Gastroesophageal sphincter (tissue), 4 donors: ENCODE data around the gene BOLA1. TPM values are rescaled to one million over a fixed set of nuclear protein-coding genes. Genes with fewer than 3 reads are reported as not detected.
A peak's percentile ranks its signal among the peaks of the same experiment; 100 is the strongest.

Experiments used
- ATAC-seq: fragments of 150-250 bp; one replicate; pipeline ENCODE4 v1.9.1; 2016; ENCODE audit warnings: mild to moderate bottlenecking, moderate library complexity
- H3K27ac ChIP-seq, 4 donors: fragments of 200-600 bp; sonication (generic) in 3 of 4; 1 replicate in 3 of 4; 2 replicates in 1 of 4; pipeline ENCODE4 v1.5.1; 2016 to 2019
- H3K27me3 ChIP-seq: fragments of 200-600 bp; sonication (generic); one replicate; pipeline ENCODE4 v1.5.1; 2019
- H3K36me3 ChIP-seq, 2 donors: fragments of 200-600 bp; sonication (generic); one replicate each; pipeline ENCODE4 v1.5.1; 2019; ENCODE audit warnings: control low read depth in 1 of 2
- H3K4me1 ChIP-seq, 3 donors: fragments of 200-600 bp; sonication (generic); 1 replicate in 2 of 3; 2 replicates in 1 of 3; pipeline ENCODE4 v1.5.1; 2016 to 2019; ENCODE audit warnings: control low read depth in 2 of 3
- H3K4me3 ChIP-seq, 2 donors: fragments of 200-600 bp; sonication (generic); one replicate each; pipeline ENCODE4 v1.5.1; 2019; ENCODE audit warnings: mild to moderate bottlenecking in 1 of 2, moderate library complexity in 1 of 2
- H3K9me3 ChIP-seq, 3 donors: fragments of 200-600 bp; sonication (generic); one replicate each; pipeline ENCODE4 v1.5.1; 2017 to 2019; ENCODE audit warnings: control low read depth in 2 of 3
- EP300 ChIP-seq: sonication (generic); formaldehyde crosslinking; IDR thresholded peaks from one replicate; pipeline ENCODE4 v1.6.1; 2017; ENCODE audit warnings: antibody characterized with exemption, mild to moderate bottlenecking
- POLR2A ChIP-seq, 2 donors: fragments of 450-650 bp; IDR thresholded peaks; one replicate each; pipeline ENCODE4 v1.6.1; 2017; ENCODE audit warnings: antibody characterized with exemption in 2 of 2, mild to moderate bottlenecking in 2 of 2, moderate library complexity in 1 of 2
- POLR2AphosphoS5 ChIP-seq: sonication (generic); formaldehyde crosslinking; IDR thresholded peaks from one replicate; pipeline ENCODE4 v1.6.1; 2017; ENCODE audit warnings: antibody characterized with exemption
- WGBS, 2 donors: methylation state at CpG; one replicate each; pipeline ENCODE4 v1.1.5; 2018; ENCODE audit warnings: low coverage in 1 of 2; 5-methylcytosine and 5-hydroxymethylcytosine counted together
- total RNA-seq, 4 donors: library from RNA; depleted of rRNA; stranded (reverse); fragments of >200 nt; gene quantifications; one replicate each; pipeline ENCODE4 v1.1.0, GENCODE V29; 2016
- TF ChIP-seq, protein P1 (sequence below), 4 experiments: fragments of 200-600 bp in 2 of 4; fragments of 450-650 bp in 2 of 4; sonication (generic) in 1 of 4; IDR thresholded peaks; one replicate each; pipeline ENCODE4 v1.5.1; 2017 to 2019; ENCODE audit warnings: antibody characterized with exemption in 4 of 4, mild to moderate bottlenecking in 2 of 4, moderate library complexity in 2 of 4

BOLA1 gene
- total RNA-seq, 4 donors from 2014 or later: 23.9 to 46.2 (median 30.5) TPM

DNA sequence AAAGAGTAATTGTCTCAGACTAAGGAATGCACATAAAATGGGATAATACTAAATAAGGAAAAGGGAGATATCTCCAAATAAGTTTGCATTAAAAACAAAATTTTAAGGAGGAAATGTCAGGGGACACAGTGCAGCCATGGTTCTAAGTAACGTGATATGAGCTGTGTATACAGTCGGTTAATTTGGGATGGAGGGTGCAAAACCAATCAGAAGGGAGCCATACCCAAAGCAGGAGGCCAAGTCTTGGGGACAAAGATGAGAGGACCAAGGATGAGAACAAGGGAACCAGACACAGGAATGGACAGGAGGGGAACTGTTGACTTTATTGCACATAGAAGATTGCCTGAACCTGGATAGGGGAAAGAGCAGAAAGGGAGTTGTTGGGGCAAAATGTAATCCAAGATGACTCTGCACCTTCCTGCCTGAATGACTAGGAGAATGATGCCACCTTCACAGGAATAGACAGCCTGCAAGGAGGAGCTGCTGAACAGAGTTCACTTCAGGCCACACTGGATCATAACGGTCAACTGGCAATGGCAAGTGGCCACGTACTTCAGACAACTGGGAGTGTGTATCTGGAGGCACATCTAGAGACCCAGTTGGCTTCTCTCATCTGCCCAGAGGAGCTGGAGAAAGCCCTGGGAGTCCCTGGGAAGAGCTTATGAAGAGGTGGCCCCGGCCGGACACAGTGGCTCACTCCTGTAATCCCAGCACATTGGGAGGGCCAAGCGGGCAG is 22.0 kb upstream of the BOLA1 start:
- Histone ChIP-seq H3K36me3 (no peaks in the 10 kb centered on the region), H3K27me3 (no peaks in the 10 kb centered on the region), H3K27ac (no peak overlapping the region), H3K4me3 (no peak overlapping the region), H3K9me3 (no peaks in the 10 kb centered on the region), H3K4me1 (no peaks in the 10 kb centered on the region)
- ATAC-seq: no peak
- 84 to 93% methylated on average over 3 to 5 of the region's 7 CpGs for WGBS, 2 donors
- TF ChIP-seq, protein P1, sequence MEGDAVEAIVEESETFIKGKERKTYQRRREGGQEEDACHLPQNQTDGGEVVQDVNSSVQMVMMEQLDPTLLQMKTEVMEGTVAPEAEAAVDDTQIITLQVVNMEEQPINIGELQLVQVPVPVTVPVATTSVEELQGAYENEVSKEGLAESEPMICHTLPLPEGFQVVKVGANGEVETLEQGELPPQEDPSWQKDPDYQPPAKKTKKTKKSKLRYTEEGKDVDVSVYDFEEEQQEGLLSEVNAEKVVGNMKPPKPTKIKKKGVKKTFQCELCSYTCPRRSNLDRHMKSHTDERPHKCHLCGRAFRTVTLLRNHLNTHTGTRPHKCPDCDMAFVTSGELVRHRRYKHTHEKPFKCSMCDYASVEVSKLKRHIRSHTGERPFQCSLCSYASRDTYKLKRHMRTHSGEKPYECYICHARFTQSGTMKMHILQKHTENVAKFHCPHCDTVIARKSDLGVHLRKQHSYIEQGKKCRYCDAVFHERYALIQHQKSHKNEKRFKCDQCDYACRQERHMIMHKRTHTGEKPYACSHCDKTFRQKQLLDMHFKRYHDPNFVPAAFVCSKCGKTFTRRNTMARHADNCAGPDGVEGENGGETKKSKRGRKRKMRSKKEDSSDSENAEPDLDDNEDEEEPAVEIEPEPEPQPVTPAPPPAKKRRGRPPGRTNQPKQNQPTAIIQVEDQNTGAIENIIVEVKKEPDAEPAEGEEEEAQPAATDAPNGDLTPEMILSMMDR (IDR thresholded peaks at IDR 0.05): no peak
- TF ChIP-seq POLR2A (IDR thresholded peaks at IDR 0.05) (no peak), EP300 (no peak), POLR2AphosphoS5 (no peak)

GRCh38 chr1:149879556-149879955 is 19.8 kb upstream of the BOLA1 start:
- Histone ChIP-seq H3K27me3 (no peaks in the 10 kb centered on the region), H3K27ac (no peak overlapping the region), H3K9me3 (no peaks in the 10 kb centered on the region), H3K4me3 (no peak overlapping the region), H3K4me1 (peaks cover under 1 to 19% (median 1%) of the 10 kb centered on the region in 3 donors), H3K36me3 (no peaks in the 10 kb centered on the region)
- WGBS, 2 donors: 100% methylated on average over 1 of the region's 1 CpG; no CpG with 5 or more reads in 1 of the 2 donors
- TF ChIP-seq POLR2A (IDR thresholded peaks at IDR 0.05) (no peak), POLR2AphosphoS5 (no peak), EP300 (no peak)
- TF ChIP-seq, protein P1 (IDR thresholded peaks at IDR 0.05): no peak
- ATAC-seq: no peak

GRCh38 chr1:149881876-149882275 is 17.5 kb upstream of the BOLA1 start:
- Histone ChIP-seq H3K27me3 (no peaks in the 10 kb centered on the region), H3K9me3 (no peaks in the 10 kb centered on the region), H3K27ac (no peak overlapping the region), H3K4me1 (peaks cover 4 to 25% (median 5%) of the 10 kb centered on the region in 3 donors), H3K36me3 (no peaks in the 10 kb centered on the region), H3K4me3 (no peak overlapping the region)
- ATAC-seq: no peak
- TF ChIP-seq POLR2A (IDR thresholded peaks at IDR 0.05): no peak
- TF ChIP-seq EP300: no peak
- WGBS, 2 donors: 78 to 82% methylated on average over 1 of the region's 1 CpG

GRCh38 chr1:149883598-149884247 is 15.6 kb upstream of the BOLA1 start:
- Histone ChIP-seq H3K4me1 (peaks cover 4 to 30% (median 5%) of the 10 kb centered on the region in 3 donors), H3K27me3 (no peaks in the 10 kb centered on the region), H3K27ac (no peak overlapping the region), H3K9me3 (no peaks in the 10 kb centered on the region), H3K36me3 (no peaks in the 10 kb centered on the region), H3K4me3 (peak overlapping the region in 1 of 2 donors; percentile 83)
- TF ChIP-seq, protein P1 (IDR thresholded peaks at IDR 0.05): no peak
- no peak for TF ChIP-seq EP300
- TF ChIP-seq POLR2AphosphoS5: peak; percentile 15
- TF ChIP-seq POLR2A (IDR thresholded peaks at IDR 0.05): peak in 1 of 2 donors; percentile 9
- WGBS, 2 donors: 73 to 79% methylated on average over 3 of the region's 3 CpGs
- ATAC-seq: no peak

GRCh38 chr1:149884433-149885338 is 14.7 kb upstream of the BOLA1 start:
- Histone ChIP-seq H3K27me3 (no peaks in the 10 kb centered on the region), H3K36me3 (no peaks in the 10 kb centered on the region), H3K4me3 (peak overlapping the region; percentile 83 to 94), H3K9me3 (no peaks in the 10 kb centered on the region), H3K4me1 (peaks cover 4 to 39% (median 5%) of the 10 kb centered on the region in 3 donors), H3K27ac (peak overlapping the region; percentile 98 to 100 (median 100))
- ATAC-seq: no peak
- WGBS, 2 donors: 0 to 4% methylated on average over 6 to 9 of the region's 9 CpGs
- peak; percentile 54 for TF ChIP-seq POLR2AphosphoS5
- TF ChIP-seq, protein P1 (IDR thresholded peaks at IDR 0.05): peak in 1 of 4 experiments; percentile 3
- peak in 1 of 2 donors; percentile 23 for TF ChIP-seq POLR2A (IDR thresholded peaks at IDR 0.05)
- TF ChIP-seq EP300: no peak
